Fibroblast of mammary gland (primary cell): ENCODE measurements around the gene SLC15A3.

ENCODE experiments used
- DNase-seq: peaks from one replicate; pipeline ENCODE4 v3.0.0-alpha.2; 2010; ENCODE audit warnings: low read depth
- H3K4me3 ChIP-seq: 2 replicates; pipeline ENCODE4 v1.5.1; 2011; ENCODE audit warnings: low read depth, mild to moderate bottlenecking, low read length, moderate library complexity; ENCODE audit not compliant: control insufficient read depth
- TF ChIP-seq, protein P1 (sequence below): conservative IDR thresholded peaks from 2 replicates; pipeline ENCODE4 v1.5.1; 2011; ENCODE audit warnings: low read depth, low read length, inconsistent platforms; ENCODE audit not compliant: control insufficient read depth, insufficient read depth

The SLC15A3 gene

DNA sequence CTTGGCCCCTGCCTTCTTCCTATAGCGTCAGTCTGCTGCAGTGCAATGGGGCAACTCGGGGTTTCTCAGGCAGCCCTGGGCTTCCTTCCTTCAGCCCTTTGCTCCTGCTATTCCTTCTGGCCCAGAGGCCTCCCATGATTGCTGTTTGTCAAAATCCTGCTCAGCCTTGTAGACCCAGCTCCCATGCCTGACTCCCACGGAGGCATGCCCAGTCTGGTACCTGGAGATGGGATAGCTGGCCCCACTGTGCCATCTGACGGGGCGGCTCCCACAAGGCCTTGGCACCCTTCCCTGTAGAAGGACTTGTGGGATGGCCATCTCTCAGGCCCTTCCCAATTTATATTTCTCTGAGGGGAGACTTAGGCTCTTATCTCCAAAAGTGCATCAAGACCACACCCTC lies 18.9 kb upstream of the SLC15A3 start:
- H3K4me3 ChIP-seq: no peak overlapping the region
- DNase-seq: no peak
- TF ChIP-seq, protein P1, sequence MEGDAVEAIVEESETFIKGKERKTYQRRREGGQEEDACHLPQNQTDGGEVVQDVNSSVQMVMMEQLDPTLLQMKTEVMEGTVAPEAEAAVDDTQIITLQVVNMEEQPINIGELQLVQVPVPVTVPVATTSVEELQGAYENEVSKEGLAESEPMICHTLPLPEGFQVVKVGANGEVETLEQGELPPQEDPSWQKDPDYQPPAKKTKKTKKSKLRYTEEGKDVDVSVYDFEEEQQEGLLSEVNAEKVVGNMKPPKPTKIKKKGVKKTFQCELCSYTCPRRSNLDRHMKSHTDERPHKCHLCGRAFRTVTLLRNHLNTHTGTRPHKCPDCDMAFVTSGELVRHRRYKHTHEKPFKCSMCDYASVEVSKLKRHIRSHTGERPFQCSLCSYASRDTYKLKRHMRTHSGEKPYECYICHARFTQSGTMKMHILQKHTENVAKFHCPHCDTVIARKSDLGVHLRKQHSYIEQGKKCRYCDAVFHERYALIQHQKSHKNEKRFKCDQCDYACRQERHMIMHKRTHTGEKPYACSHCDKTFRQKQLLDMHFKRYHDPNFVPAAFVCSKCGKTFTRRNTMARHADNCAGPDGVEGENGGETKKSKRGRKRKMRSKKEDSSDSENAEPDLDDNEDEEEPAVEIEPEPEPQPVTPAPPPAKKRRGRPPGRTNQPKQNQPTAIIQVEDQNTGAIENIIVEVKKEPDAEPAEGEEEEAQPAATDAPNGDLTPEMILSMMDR: no peak

DNA sequence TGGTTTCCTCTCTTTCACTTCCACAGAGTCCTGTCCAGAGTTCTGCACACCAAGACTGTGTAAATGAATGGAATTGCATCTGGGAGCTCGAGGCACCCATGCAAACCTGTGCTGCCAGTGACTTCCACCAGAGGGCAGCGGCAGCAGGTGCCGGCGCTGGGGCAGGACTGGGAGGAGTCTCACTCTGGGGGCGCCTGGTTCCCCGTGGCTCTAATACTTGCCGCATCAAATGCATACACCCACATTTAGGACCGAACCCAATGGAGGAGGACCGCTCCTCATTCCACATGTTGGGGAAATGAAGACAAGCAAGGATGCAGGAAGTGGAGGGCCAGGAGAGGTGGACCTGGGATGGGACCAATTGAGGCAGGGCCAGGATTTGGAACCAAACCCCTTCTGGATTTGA lies 18.4 kb upstream of the SLC15A3 start:
- H3K4me3 ChIP-seq: no peak overlapping the region
- TF ChIP-seq, protein P1: peak; percentile 75
- DNase-seq: peak; percentile 28

DNA sequence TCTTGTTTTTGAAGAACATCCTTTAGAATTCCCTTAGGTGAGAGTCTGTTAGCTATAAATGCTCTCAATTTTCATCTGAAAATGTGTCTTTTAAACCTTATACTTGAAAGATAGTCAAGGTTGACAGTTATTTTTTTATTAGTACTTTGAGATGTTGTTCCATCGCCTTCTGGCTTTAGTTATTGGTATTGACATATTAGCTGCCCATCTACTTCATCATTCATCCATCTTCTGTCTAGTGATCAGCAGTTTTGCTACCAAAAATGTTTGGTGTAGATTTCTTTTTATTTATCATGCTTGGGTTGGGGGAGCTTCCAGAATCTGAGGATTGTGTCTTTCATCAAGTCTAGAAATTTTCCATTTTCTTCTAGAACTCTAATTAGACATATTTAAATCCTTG lies 16.2 kb upstream of the SLC15A3 start:
- no peak for DNase-seq
- no peak overlapping the region for H3K4me3 ChIP-seq
- TF ChIP-seq, protein P1: no peak

DNA sequence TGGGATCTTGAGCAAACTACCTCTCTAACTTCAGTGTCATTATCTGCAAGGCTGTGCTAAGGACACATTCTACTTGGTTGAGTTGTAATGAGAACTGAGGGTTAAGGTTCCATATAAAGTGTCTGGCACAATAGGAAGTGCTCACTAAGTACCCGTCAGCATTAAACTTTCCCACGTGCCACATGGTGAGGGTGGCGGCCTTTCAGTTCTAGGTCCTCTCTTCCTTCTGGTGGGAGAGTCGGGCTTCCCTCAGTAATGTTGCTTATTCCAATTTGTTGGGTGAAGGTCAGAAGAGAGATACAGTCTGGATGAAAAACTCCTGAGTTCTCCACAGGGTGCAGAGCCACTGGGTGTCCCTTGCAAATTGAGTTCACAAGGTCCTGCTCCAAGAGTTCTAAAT lies 14.9 kb upstream of the SLC15A3 start:
- DNase-seq: no peak
- no peak overlapping the region for H3K4me3 ChIP-seq
- TF ChIP-seq, protein P1: no peak

GRCh38 chr11:60964801-60965200 lies 12.8 kb upstream of the SLC15A3 start:
- TF ChIP-seq, protein P1: no peak
- DNase-seq: no peak

DNA sequence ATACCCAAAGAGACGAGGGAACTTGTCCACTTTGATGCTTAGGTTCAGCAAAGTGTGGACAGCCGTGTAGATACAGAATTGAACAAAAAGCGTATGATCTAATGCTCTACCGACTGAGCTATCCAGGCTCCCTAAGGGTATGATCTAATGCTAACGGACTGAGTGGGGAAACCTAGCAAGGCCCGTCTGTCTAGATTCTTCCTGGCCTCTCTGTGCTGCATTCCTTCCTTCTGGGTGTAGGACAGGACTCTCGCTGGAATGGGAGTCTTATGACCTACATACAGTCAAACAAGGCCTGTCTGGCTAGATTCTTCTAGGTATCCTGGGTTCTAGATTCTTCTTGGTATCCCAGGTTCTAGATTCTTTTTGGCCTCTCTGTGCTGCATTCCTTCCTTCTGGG lies 8.4 kb upstream of the SLC15A3 start:
- DNase-seq: no peak
- TF ChIP-seq, protein P1: no peak
- H3K4me3 ChIP-seq: no peak overlapping the region

More at GRCh38 chr11:60964801-60965200, 12.8 kb upstream of the SLC15A3 start:
- H3K4me3 ChIP-seq: no peak overlapping the region

DNA sequence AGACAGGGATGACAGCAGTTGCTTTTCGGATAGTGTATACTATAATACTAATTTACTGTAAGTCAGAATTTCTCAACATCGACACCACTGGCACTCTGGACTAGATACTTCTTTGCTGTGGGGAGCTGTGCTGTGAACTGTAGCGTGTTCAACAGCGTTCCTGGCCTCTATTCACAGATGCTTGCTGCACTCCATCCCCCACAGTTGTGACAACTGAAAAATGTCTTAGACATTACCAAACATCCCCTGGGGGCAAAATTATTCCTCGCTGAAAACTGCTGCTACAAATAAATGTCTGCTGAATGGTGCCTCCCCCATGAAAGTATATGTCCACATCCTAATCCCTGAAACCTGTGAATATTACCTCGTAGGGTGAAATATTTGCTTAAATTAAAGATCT lies 7.5 kb upstream of the SLC15A3 start:
- TF ChIP-seq, protein P1: no peak

More for the DNA sequence above, 7.5 kb upstream of the SLC15A3 start:
- no peak overlapping the region for H3K4me3 ChIP-seq
- DNase-seq: no peak
